IPS-18a (cell line): Measurements from ENCODE around the gene TEKT1.
A peak's percentile ranks its signal among the peaks of the same experiment; 100 is the strongest.

Experiments
- H3K27ac ChIP-seq: one replicate; pipeline ENCODE4 v1.5.1; 2013; ENCODE audit warnings: low read length
- H3K27me3 ChIP-seq: one replicate; pipeline ENCODE4 v1.6.1; 2013; ENCODE audit warnings: mild to moderate bottlenecking, low read length; ENCODE audit not compliant: control insufficient read depth, insufficient read depth
- H3K36me3 ChIP-seq: one replicate; pipeline ENCODE4 v1.6.1; 2013; ENCODE audit warnings: low read depth, low read length; ENCODE audit not compliant: control insufficient read depth
- H3K4me1 ChIP-seq: one replicate; pipeline ENCODE4 v1.6.1; 2013; ENCODE audit warnings: low read depth, low read length; ENCODE audit not compliant: control insufficient read depth
- H3K4me3 ChIP-seq: one replicate; pipeline ENCODE4 v1.5.1; 2013; ENCODE audit warnings: low read length
- H3K9ac ChIP-seq: one replicate; pipeline ENCODE4 v1.6.1; 2013; ENCODE audit warnings: mild to moderate bottlenecking, low read length, moderate library complexity
- H3K9me3 ChIP-seq: one replicate; pipeline ENCODE4 v1.6.1; 2013; ENCODE audit warnings: low read depth, low read length; ENCODE audit not compliant: control insufficient read depth

Gene TEKT1

DNA sequence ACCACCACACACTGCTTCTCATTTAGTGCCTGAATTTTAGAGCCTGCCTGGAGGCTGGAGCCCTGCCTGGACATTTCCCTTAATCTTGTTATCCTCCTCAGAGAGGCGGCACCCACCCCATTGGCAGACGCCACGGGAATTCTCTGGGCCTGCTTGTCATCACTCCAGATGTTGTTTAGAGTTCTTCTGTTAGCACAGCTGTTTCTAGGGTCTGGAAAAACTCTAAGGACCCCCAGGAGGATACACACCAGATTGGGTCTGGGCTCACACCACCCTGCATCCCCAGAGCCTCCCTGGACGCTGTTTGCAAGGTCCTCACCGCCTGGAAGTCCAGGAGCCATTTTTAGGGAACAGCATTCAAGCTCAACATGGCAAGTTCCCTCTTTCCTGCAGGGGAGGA is 76.2 kb downstream of the TEKT1 start:
- Histone ChIP-seq H3K4me1 (peaks cover 25% of the 10 kb centered on the region), H3K9me3 (no peaks in the 10 kb centered on the region), H3K27ac (no peak overlapping the region), H3K36me3 (no peaks in the 10 kb centered on the region), H3K4me3 (no peak overlapping the region), H3K9ac (no peak overlapping the region), H3K27me3 (no peaks in the 10 kb centered on the region)

DNA sequence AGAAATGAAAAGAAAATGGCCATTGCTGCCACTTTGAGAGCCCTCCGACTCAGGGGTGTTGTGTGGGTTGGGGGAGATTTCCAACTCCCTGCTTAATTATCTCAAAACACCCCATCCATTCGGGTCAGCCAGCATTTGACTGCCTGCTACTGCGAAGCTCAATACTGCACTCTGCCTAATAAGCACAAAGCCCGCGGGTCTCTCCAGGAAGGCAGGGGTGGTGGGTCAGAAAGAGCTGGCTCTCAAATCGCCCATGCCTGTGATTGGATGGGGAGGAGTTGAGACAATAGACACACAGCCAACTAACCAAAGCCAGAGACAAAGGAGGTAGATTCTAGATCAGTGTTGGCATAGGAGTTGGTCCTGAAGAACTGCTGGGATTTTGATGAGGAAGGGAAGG is 78.0 kb downstream of the TEKT1 start:
- Histone ChIP-seq H3K4me3 (no peak overlapping the region), H3K9ac (peak overlapping the region; percentile 34), H3K27me3 (no peaks in the 10 kb centered on the region), H3K4me1 (peaks cover 16% of the 10 kb centered on the region), H3K36me3 (no peaks in the 10 kb centered on the region), H3K27ac (no peak overlapping the region), H3K9me3 (no peaks in the 10 kb centered on the region)

DNA sequence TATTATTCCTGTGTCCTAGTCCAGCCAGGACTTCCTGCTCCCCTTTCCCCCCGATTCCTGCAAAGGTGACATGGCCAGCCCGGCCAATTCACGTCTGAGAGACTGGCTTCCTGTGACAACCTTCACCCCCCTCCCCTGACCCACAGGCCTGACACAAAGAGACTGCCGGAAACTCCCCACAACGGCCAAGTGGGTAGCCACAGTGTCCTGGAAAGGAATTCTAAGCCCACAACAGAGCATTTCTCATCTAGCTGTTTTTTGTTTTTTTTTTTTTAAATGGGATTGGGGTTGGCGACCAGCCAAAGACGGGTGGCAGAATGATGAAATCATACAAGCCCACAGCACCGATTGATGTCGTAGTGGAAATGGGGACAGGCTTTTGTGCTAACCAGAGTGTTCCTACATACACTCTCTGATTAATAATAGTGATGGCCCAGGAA is 78.5 kb downstream of the TEKT1 start:
- Histone ChIP-seq H3K4me3 (no peak overlapping the region), H3K9ac (peak overlapping the region; percentile 34)

DNA sequence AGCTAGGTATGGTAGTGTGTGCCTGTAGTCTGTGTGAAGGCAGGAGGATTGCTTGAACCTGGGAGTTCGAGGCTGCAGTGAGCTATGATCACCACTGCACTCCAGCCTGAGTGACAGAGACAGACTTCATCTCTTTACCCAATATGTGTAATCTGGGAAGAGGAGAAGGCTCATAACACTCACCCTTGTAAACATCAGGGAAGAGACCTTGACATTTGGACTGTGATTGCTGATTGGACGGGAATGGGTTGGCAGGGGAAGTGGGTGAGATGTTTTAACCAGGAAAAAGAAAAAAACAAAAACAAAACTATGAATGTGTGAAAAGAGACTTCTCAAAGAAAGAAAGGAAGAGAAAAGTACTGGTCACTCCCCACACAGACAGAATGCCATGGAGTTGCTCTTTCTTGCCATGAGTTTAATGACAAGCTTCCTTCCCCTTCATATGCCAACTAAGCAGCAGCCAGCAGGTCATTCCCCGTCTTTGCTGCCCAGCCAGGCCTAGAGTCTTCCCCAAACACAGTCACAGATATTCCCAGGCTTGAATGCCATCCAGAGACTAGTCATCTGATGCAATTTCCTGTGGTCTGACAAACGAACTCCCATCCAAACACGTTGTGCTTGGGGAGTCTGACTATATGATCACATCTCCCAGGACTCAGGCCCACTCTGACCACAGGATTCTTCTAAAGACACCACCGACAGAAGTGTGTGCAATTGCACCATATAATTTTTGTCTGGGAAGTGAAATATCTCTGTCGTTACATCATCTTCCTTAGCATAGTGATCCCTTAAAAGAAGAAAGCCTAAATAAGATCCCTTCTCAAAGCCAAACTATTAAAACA is 79.2 kb downstream of the TEKT1 start:
- H3K4me3 ChIP-seq: no peak overlapping the region
- peak overlapping the region; percentile 34 for H3K9ac ChIP-seq

More for the DNA sequence above, 78.5 kb downstream of the TEKT1 start:
- no peaks in the 10 kb centered on the region for H3K9me3 ChIP-seq
- H3K4me1 ChIP-seq: peaks cover 16% of the 10 kb centered on the region
- H3K36me3 ChIP-seq: no peaks in the 10 kb centered on the region
- H3K27me3 ChIP-seq: no peaks in the 10 kb centered on the region
- peak overlapping the region; percentile 65 for H3K27ac ChIP-seq

DNA sequence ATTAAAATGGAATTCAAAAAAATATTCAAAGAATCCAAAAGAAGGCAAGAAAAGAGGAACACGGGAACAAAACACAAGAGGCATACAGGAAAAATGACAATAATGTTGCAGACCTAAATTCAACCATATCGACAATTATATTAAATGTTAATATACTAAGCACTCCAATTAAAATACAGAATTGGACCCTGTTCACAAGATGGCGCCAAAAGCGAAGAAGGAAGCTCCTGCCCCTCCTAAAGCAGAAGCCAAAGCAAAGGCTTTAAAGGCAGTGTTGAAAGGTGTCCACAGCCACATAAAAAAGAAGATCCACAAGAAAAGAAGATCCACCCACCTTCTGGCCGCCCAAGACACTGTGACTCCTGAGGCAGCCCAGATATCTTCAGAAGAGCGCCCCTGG is 82.0 kb downstream of the TEKT1 start:
- Histone ChIP-seq H3K27ac (no peak overlapping the region), H3K4me1 (peaks cover 16% of the 10 kb centered on the region), H3K27me3 (no peaks in the 10 kb centered on the region), H3K9me3 (no peaks in the 10 kb centered on the region), H3K4me3 (no peak overlapping the region), H3K9ac (no peak overlapping the region), H3K36me3 (no peaks in the 10 kb centered on the region)

More for the DNA sequence above, 79.2 kb downstream of the TEKT1 start:
- peak overlapping the region; percentile 65 for H3K27ac ChIP-seq
- no peaks in the 10 kb centered on the region for H3K9me3 ChIP-seq
- peaks cover 16% of the 10 kb centered on the region for H3K4me1 ChIP-seq
- no peaks in the 10 kb centered on the region for H3K27me3 ChIP-seq
- H3K36me3 ChIP-seq: no peaks in the 10 kb centered on the region

DNA sequence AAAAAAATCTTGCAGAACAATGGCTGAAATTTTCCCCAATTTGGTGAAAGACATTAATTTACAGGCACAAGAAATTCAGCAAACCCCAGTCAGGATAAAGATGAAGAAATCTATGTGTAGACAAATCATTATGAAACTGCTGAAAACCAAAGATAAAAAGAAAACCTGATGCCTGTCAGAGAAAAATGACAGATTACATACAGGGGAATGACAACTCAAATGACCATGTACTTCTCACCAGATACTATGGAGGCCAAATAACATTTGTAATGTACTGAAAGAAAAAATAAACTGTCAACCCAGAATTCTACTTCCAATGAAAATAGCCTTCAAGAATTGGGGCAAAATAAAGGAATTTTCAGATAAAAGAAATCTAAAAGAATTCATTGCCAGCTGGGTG is 82.9 kb downstream of the TEKT1 start:
- Histone ChIP-seq H3K9me3 (no peaks in the 10 kb centered on the region), H3K4me1 (peaks cover 16% of the 10 kb centered on the region), H3K27ac (no peak overlapping the region), H3K9ac (no peak overlapping the region), H3K36me3 (no peaks in the 10 kb centered on the region), H3K4me3 (no peak overlapping the region), H3K27me3 (no peaks in the 10 kb centered on the region)
